ENCODE data around the gene PLIN5. TPM values are rescaled to one million over a fixed set of nuclear protein-coding genes. Genes with fewer than 3 reads are reported as not detected.

PLIN5 gene
- total and polyA plus RNA-seq, 8 donors, result 30.6 to 533 (median 50.7) TPM

GRCh38 chr19:4499855-4500254 lies 35.2 kb downstream of the PLIN5 start:
- H3K36me3 ChIP-seq, result peaks cover 0 to 15% (median 4%) of the 10 kb centered on the region in 3 donors
- FAIRE-seq (no peak), ATAC-seq (no peak), DNase-seq (no peak)
- TF ChIP-seq CTCF (IDR thresholded peaks at IDR 0.05), result no peak
- 95 to 96% methylated on average over 15 of the region's 15 CpGs for WGBS, 2 donors
- no peaks in the 10 kb centered on the region for H3K27me3 ChIP-seq
- no peaks in the 10 kb centered on the region for H3K9me3 ChIP-seq
- no peak overlapping the region for H3K27ac ChIP-seq
- intact Hi-C loops (cut with DNase I), result no loop called here
- no peaks in the 10 kb centered on the region for H3K4me1 ChIP-seq
- H3K4me3 ChIP-seq, result no peak overlapping the region

GRCh38 chr19:4499318-4499717 lies 35.7 kb downstream of the PLIN5 start:
- Histone ChIP-seq H3K9me3 (no peaks in the 10 kb centered on the region), H3K27me3 (no peaks in the 10 kb centered on the region), H3K4me1 (no peaks in the 10 kb centered on the region), H3K27ac (no peak overlapping the region), H3K36me3 (peaks cover 0 to 16% (median 5%) of the 10 kb centered on the region in 3 donors), H3K4me3 (no peak overlapping the region)
- intact Hi-C loops (cut with DNase I), result no loop called here
- FAIRE-seq (no peak), ATAC-seq (no peak), DNase-seq (no peak)
- WGBS, 2 donors, result 96% methylated on average over 23 of the region's 23 CpGs
- no peak for TF ChIP-seq CTCF (IDR thresholded peaks at IDR 0.05)

GRCh38 chr19:4498694-4499093 lies 36.3 kb downstream of the PLIN5 start:
- ATAC-seq (no peak), DNase-seq (no peak), FAIRE-seq (no peak)
- intact Hi-C loops (cut with DNase I), result no loop called here
- WGBS, 2 donors, result 96 to 97% methylated on average over 12 of the region's 12 CpGs
- Histone ChIP-seq H3K27me3 (no peaks in the 10 kb centered on the region), H3K27ac (no peak overlapping the region), H3K4me1 (no peaks in the 10 kb centered on the region), H3K36me3 (peaks cover 4 to 22% (median 12%) of the 10 kb centered on the region in 3 donors), H3K4me3 (no peak overlapping the region), H3K9me3 (no peaks in the 10 kb centered on the region)
- TF ChIP-seq CTCF (IDR thresholded peaks at IDR 0.05), result no peak

- peaks cover 4 to 26% (median 12%) of the 10 kb centered on the region in 3 donors for H3K36me3 ChIP-seq
- no peaks in the 10 kb centered on the region for H3K27me3 ChIP-seq
- no peak overlapping the region for H3K4me3 ChIP-seq
- DNase-seq, result peak in 3 of 6 donors; percentile 23 to 69 (median 50)
- H3K27ac ChIP-seq, result no peak overlapping the region
- no peak for FAIRE-seq
- intact Hi-C loops (cut with DNase I), result no loop called here
- no peaks in the 10 kb centered on the region for H3K9me3 ChIP-seq
- ATAC-seq, result no peak
- 92 to 93% methylated on average over 25 of the region's 25 CpGs for WGBS, 2 donors
- H3K4me1 ChIP-seq, result no peaks in the 10 kb centered on the region
- no peak for TF ChIP-seq CTCF (IDR thresholded peaks at IDR 0.05)
These were observed 37.1 kb downstream of the PLIN5 start for GRCh38 chr19:4497770-4498389.

GRCh38 chr19:4496304-4496703 lies 38.7 kb downstream of the PLIN5 start:
- ATAC-seq (no peak), DNase-seq (peak in 3 of 6 donors; percentile 7 to 54 (median 44)), FAIRE-seq (no peak)
- no peaks in the 10 kb centered on the region for H3K4me1 ChIP-seq
- H3K36me3 ChIP-seq, result peaks cover 4 to 33% (median 16%) of the 10 kb centered on the region in 3 donors
- TF ChIP-seq CTCF (IDR thresholded peaks at IDR 0.05), result no peak
- WGBS, 2 donors, result 87 to 88% methylated on average over 17 to 18 of the region's 18 CpGs
- no peak overlapping the region for H3K4me3 ChIP-seq
- no peak overlapping the region for H3K27ac ChIP-seq
- no peaks in the 10 kb centered on the region for H3K27me3 ChIP-seq
- intact Hi-C loops (cut with DNase I), result no loop called here
- no peaks in the 10 kb centered on the region for H3K9me3 ChIP-seq
